Measurements from ENCODE around the gene TAMM41. TPM values are rescaled to one million over a fixed set of nuclear protein-coding genes. Genes with fewer than 3 reads are reported as not detected.
"Not testable (repeated sequence)": the region's sequence is repeated elsewhere in the genome, so short reads cannot be mapped to it uniquely, and the experiment has no call there.

Gene TAMM41, protein sequence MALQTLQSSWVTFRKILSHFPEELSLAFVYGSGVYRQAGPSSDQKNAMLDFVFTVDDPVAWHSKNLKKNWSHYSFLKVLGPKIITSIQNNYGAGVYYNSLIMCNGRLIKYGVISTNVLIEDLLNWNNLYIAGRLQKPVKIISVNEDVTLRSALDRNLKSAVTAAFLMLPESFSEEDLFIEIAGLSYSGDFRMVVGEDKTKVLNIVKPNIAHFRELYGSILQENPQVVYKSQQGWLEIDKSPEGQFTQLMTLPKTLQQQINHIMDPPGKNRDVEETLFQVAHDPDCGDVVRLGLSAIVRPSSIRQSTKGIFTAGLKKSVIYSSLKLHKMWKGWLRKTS
- 10 to 100 TPM; 47.0 to 52.2 TPM for total RNA-seq
- polyA plus RNA-seq = 10 to 100 TPM; 25.5 to 35.1 TPM

DNA sequence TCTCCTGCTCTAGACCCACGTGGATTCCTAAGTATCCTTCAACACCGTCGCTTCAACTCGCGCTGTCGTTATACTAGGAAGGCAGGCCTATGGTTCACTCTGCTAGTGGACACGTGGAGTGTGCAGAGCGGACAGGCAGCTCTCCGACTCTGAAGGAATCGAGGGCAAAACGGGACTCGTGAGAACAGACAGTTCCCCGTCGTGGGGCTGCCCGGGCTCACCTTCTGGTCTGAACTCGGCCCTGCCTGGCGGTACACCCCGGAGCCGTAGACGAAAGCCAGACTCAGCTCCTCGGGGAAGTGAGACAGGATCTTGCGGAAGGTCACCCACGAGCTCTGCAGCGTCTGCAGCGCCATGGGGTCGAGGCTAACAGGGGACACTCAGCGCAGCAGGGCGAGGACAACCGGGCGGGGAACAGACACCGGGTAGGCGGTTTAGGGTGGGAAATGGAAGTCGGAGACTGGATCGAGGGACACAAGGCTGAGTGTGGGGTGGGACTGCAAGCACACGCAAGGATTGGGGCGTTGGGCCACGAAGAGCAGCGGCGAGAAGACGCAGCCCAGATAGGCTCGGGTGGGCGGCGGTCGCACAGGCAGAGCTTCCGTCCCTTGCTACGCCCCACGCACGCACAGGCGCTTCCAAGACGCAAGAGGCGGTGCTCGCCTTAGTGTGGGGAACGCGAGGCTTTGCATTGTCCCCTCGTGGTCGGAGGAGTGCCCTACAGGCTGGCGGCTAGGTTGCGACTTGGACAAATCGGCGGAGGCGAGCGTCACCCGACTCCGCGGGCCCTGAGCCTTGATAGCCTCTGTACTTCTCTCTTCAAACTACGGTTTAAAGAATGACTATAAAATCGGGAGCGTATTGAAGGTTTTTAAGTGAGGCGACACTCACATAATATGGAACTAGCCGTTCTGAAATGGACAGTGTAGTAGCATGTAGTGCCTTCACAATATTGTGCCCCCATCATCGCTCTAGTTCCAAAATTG is at the start of gene TAMM41:
Gene TAMM41, minus strand, starts transcription at position 605 of the 986 bp plus-strand sequence. Its CDS starts 249 bp downstream, at position 356.
- CTCF ChIA-PET (ENCODE audit: partially characterized antibody) = interaction anchor here (0.6 to 2.0 kb wide), 8 partner anchors 9 to 633 kb away, joined by 3 to 8 read pairs (median 4); no protein-coding TSS in a partner anchor
- Mint-ChIP-seq H3K27me3 (no peaks in the 10 kb centered on the region), H3K4me1 (peaks cover 31 to 55% (median 40%) of the 10 kb centered on the region in 4 donors), H3K27ac (peak within 1 kb of the TSS; percentile 87 to 99 (median 98)), H3K36me3 (peaks cover 17 to 32% of the 10 kb centered on the region in 2 donors), H3K9me3 (no peaks in the 10 kb centered on the region), H3K4me3 (peak within 1 kb of the TSS; percentile 96 to 99 (median 98))
- Histone ChIP-seq H3K4me1 (ENCODE audit: insufficient read depth, low read length) (peaks cover 30% of the 10 kb centered on the region), H3K4me3 (ENCODE audit: low read length in 2 of 2) (peak within 1 kb of the TSS; percentile 79 to 92), H3K27ac (ENCODE audit: low read depth, low read length) (peak within 1 kb of the TSS; percentile 88), H3K27me3 (ENCODE audit: insufficient read depth, low read length) (no peaks in the 10 kb centered on the region), H3K36me3 (ENCODE audit: insufficient read depth, low read length) (peaks cover 18% of the 10 kb centered on the region), H3K9me3 (ENCODE audit: control insufficient read depth in 1 of 2, low read length in 2 of 2) (no peaks in the 10 kb centered on the region)
- DNase-seq = peak; percentile 85 to 90 (median 87)
- intact Hi-C loops (cut with micrococcal nuclease) = loop anchor here (1.0 to 2.0 kb wide), 3 partner anchors 127 to 638 kb away; partner anchors contain the start of genes ATG7 and TSEN2
- POLR2A ChIA-PET (ENCODE audit: partially characterized antibody) = interaction anchor here (0.6 to 1.8 kb wide), 8 partner anchors 10 to 638 kb away, joined by 3 to 9 read pairs (median 4); partner anchors contain the start of genes ATG7, TSEN2 and VGLL4

DNA sequence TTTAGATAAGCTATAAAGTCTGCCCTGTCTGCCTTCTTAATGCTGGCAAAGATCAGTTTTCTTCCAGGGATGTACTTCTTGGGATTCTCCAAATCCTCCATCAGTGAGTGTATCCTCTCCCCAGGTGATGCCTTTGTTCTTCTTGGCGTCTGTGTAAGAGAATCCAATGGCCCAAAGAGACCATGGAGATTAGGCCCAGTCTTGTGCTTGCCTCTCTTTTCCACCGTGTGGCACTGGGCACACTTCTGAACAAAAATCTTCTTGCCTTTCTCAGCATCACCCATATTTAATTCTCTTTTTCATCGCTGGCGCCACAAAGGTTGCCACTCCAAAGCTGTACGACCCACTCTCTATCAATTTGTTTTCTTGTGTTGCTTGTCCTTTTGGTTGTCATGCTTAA is 32.2 kb upstream of the TAMM41 start:
- ChIA-PET CTCF (ENCODE audit: partially characterized antibody) (no interaction called here), POLR2A (ENCODE audit: partially characterized antibody) (no interaction called here)
- Histone ChIP-seq H3K27me3 (ENCODE audit: insufficient read depth, low read length) (no peaks in the 10 kb centered on the region), H3K4me3 (ENCODE audit: low read length in 2 of 2) (no peak overlapping the region), H3K9me3 (ENCODE audit: control insufficient read depth in 1 of 2, low read length in 2 of 2) (no peaks in the 10 kb centered on the region), H3K27ac (ENCODE audit: low read depth, low read length) (no peak overlapping the region), H3K36me3 (ENCODE audit: insufficient read depth, low read length) (no peaks in the 10 kb centered on the region), H3K4me1 (ENCODE audit: insufficient read depth, low read length) (no peaks in the 10 kb centered on the region)
- H3K9me3 Mint-ChIP-seq = no peaks in the 10 kb centered on the region
- H3K27me3 Mint-ChIP-seq = peaks cover 8 to 17% of the 10 kb centered on the region in 2 donors
- no peaks in the 10 kb centered on the region for H3K4me1 Mint-ChIP-seq
- no peak for DNase-seq
- H3K4me3 Mint-ChIP-seq = no peak overlapping the region
- no peaks in the 10 kb centered on the region for H3K36me3 Mint-ChIP-seq
- no peak overlapping the region for H3K27ac Mint-ChIP-seq
- intact Hi-C loops (cut with micrococcal nuclease) = no loop called here

DNA sequence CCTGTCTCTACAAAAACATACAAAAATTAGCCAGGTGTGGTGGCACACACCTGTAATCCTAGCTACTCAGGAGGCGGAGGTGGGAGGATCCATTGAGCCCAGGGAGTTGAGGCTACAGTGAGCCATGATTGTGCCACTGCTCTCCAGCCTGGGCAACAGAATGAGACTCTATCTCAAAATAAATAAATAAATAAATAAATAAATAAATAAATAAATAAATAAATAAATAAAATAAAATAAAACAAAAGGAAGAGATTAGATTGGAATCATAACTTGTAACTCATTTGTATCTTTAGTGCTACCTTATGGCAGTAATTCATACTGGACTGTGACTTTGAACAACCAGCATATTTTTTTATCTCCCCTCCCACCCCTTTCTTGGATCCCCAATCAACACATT is 28.0 kb upstream of the TAMM41 start:
- DNase-seq; H3K27ac Mint-ChIP-seq; H3K4me1 Mint-ChIP-seq; H3K4me3 Mint-ChIP-seq; H3K27ac ChIP-seq (ENCODE audit: low read depth, low read length); POLR2A ChIA-PET (ENCODE audit: partially characterized antibody); H3K9me3 Mint-ChIP-seq; H3K36me3 ChIP-seq (ENCODE audit: insufficient read depth, low read length); CTCF ChIA-PET (ENCODE audit: partially characterized antibody); intact Hi-C loops (cut with micrococcal nuclease); H3K4me3 ChIP-seq (ENCODE audit: low read length in 2 of 2); H3K4me1 ChIP-seq (ENCODE audit: insufficient read depth, low read length); H3K36me3 Mint-ChIP-seq; H3K27me3 ChIP-seq (ENCODE audit: insufficient read depth, low read length); H3K9me3 ChIP-seq (ENCODE audit: control insufficient read depth in 1 of 2, low read length in 2 of 2): not testable (repeated sequence)
- peaks cover 19 to 21% of the 10 kb centered on the region in 2 donors for H3K27me3 Mint-ChIP-seq

DNA sequence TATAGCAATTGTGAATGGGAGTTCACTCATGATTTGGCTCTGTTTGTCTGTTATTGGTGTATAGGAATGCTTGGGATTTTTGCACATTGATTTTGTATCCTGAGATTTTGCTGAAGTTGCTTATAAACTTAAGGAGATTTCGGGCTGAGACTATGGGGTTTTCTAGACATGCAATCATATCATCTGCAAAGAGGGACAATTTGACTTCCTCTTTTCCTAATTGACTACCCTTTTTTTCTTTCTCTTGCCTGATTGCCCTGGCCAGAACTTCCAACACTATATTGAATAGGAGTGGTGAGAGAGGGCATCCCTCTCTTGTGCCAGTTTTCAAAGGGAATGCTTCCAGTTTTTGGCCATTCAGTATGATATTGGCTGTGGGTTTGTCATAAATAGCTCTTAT is 17.1 kb upstream of the TAMM41 start:
- H3K27me3 ChIP-seq (ENCODE audit: insufficient read depth, low read length); H3K36me3 ChIP-seq (ENCODE audit: insufficient read depth, low read length); H3K9me3 ChIP-seq (ENCODE audit: control insufficient read depth in 1 of 2, low read length in 2 of 2); H3K4me3 ChIP-seq (ENCODE audit: low read length in 2 of 2); H3K27ac ChIP-seq (ENCODE audit: low read depth, low read length); H3K4me3 Mint-ChIP-seq; H3K4me1 ChIP-seq (ENCODE audit: insufficient read depth, low read length); CTCF ChIA-PET (ENCODE audit: partially characterized antibody); H3K4me1 Mint-ChIP-seq; H3K36me3 Mint-ChIP-seq; intact Hi-C loops (cut with micrococcal nuclease); DNase-seq; POLR2A ChIA-PET (ENCODE audit: partially characterized antibody): not testable (repeated sequence)
- Mint-ChIP-seq H3K27ac (peak overlapping the region in 1 of 7 donors; percentile 1), H3K9me3 (peaks cover 0 to 24% (median 12%) of the 10 kb centered on the region in 8 donors), H3K27me3 (peaks cover 16 to 24% of the 10 kb centered on the region in 2 donors)

DNA sequence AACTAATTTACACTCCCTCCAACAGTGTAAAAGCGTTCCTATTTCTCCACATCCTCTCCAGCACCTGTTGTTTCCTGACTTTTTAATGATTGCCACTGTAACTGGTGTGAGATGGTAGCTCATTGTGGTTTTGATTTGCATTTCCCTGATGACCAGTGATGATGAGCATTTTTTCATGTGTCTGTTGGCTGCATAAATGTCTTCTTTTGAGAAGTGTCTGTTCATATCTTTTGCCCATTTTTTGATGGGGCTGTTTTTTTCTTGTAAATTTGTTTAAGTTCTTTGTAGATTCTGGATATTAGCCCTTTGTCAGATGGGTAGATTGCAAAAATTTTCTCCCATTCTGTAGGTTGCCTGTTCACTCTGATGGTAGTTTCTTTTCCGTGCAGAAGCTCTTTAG is 15.9 kb upstream of the TAMM41 start:
- H3K36me3 Mint-ChIP-seq; H3K27me3 ChIP-seq (ENCODE audit: insufficient read depth, low read length); H3K4me3 Mint-ChIP-seq; H3K4me1 Mint-ChIP-seq; H3K9me3 ChIP-seq (ENCODE audit: control insufficient read depth in 1 of 2, low read length in 2 of 2); H3K36me3 ChIP-seq (ENCODE audit: insufficient read depth, low read length); intact Hi-C loops (cut with micrococcal nuclease); CTCF ChIA-PET (ENCODE audit: partially characterized antibody); H3K4me1 ChIP-seq (ENCODE audit: insufficient read depth, low read length); POLR2A ChIA-PET (ENCODE audit: partially characterized antibody); DNase-seq; H3K4me3 ChIP-seq (ENCODE audit: low read length in 2 of 2); H3K27ac Mint-ChIP-seq; H3K27ac ChIP-seq (ENCODE audit: low read depth, low read length): not testable (repeated sequence)
- H3K27me3 Mint-ChIP-seq = peaks cover 17 to 21% of the 10 kb centered on the region in 2 donors
- peaks cover 0 to 23% (median 12%) of the 10 kb centered on the region in 8 donors for H3K9me3 Mint-ChIP-seq

DNA sequence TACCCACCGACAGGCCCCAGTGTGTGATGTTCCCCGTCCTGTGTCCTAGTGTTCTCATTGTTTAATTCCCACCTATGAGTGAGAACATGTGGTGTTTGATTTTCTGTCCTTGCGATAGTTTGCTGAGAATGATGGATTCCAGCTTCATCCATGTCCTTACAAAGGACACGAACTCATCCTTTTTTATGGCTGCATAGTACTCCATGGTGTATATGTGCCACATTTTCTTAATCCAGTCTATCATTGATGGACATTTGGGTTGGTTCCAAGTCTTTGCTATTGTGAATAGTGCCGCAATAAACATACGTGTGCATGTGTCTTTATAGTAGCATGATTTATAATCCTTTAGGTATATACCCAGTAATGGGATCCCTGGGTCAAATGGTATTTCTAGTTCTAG is 15.5 kb upstream of the TAMM41 start:
- H3K27me3 ChIP-seq (ENCODE audit: insufficient read depth, low read length); H3K4me1 ChIP-seq (ENCODE audit: insufficient read depth, low read length); H3K27ac Mint-ChIP-seq; H3K4me3 Mint-ChIP-seq; POLR2A ChIA-PET (ENCODE audit: partially characterized antibody); H3K4me3 ChIP-seq (ENCODE audit: low read length in 2 of 2); intact Hi-C loops (cut with micrococcal nuclease); H3K36me3 Mint-ChIP-seq; CTCF ChIA-PET (ENCODE audit: partially characterized antibody); H3K27ac ChIP-seq (ENCODE audit: low read depth, low read length); H3K36me3 ChIP-seq (ENCODE audit: insufficient read depth, low read length); H3K4me1 Mint-ChIP-seq; DNase-seq; H3K9me3 ChIP-seq (ENCODE audit: control insufficient read depth in 1 of 2, low read length in 2 of 2): not testable (repeated sequence)
- Mint-ChIP-seq H3K9me3 (peaks cover 0 to 23% (median 12%) of the 10 kb centered on the region in 8 donors), H3K27me3 (peaks cover 19 to 24% of the 10 kb centered on the region in 2 donors)

DNA sequence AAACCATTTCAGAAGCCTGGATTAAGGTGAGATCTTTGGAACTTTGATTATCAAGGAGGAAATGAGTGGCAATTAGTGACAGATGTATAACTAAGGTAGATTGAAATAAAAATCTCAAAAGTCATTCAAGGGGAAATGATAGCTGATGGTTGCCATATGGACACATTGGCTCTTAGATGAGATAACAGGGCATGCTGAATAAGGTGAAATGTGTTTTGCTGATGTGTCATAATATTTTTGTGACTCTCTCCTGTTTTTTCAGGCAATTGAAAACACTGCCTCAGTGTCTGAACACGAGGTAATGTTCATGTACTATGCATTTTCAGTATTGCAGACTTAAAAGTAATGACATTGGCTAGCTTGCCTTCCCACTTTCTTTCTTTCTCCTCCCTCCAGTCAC is 13.5 kb upstream of the TAMM41 start:
- H3K27me3 ChIP-seq (ENCODE audit: insufficient read depth, low read length); H3K27ac Mint-ChIP-seq; H3K36me3 Mint-ChIP-seq; H3K9me3 ChIP-seq (ENCODE audit: control insufficient read depth in 1 of 2, low read length in 2 of 2); H3K4me1 ChIP-seq (ENCODE audit: insufficient read depth, low read length); DNase-seq; CTCF ChIA-PET (ENCODE audit: partially characterized antibody); intact Hi-C loops (cut with micrococcal nuclease); POLR2A ChIA-PET (ENCODE audit: partially characterized antibody); H3K36me3 ChIP-seq (ENCODE audit: insufficient read depth, low read length); H3K27ac ChIP-seq (ENCODE audit: low read depth, low read length); H3K4me1 Mint-ChIP-seq; H3K4me3 Mint-ChIP-seq; H3K4me3 ChIP-seq (ENCODE audit: low read length in 2 of 2): not testable (repeated sequence)
- Mint-ChIP-seq H3K9me3 (peaks cover 0 to 21% (median 12%) of the 10 kb centered on the region in 8 donors), H3K27me3 (peaks cover 11 to 17% of the 10 kb centered on the region in 2 donors)
